Astrocyte (in vitro differentiated cells and primary cell): ENCODE results near the gene HERC6.

Experiments
- CTCF ChIP-seq: IDR thresholded peaks from 2 replicates; pipeline ENCODE4 v1.5.1; 2011; ENCODE audit warnings: low read depth, mild to moderate bottlenecking, inconsistent platforms, low read length, moderate library complexity; ENCODE audit not compliant: insufficient read depth
- EZH2 ChIP-seq: IDR thresholded peaks from 2 replicates; pipeline ENCODE4 v1.6.1; 2012; ENCODE audit warnings: mild to moderate bottlenecking, low read length, inconsistent platforms; ENCODE audit not compliant: insufficient read depth

- TF ChIP-seq CTCF (no peak), EZH2 (no peak)
These were observed 31.1 kb downstream of the HERC6 start for GRCh38 chr4:88409789-88410188.
